HG03558 (cell line): ENCODE measurements around the gene GRIK1.

Source experiments
- ATAC-seq: cut with Tn5 transposase; IDR thresholded peaks from one replicate; pipeline ENCODE4 v1.9.1; 2021; ENCODE audit warnings: moderate number of reproducible peaks; ENCODE audit not compliant: unreplicated experiment; ENCODE audit errors: extremely low read depth

Gene GRIK1

GRCh38 chr21:29680273-29680672 lies 259.5 kb downstream of the GRIK1 start:
- no peak for ATAC-seq

DNA sequence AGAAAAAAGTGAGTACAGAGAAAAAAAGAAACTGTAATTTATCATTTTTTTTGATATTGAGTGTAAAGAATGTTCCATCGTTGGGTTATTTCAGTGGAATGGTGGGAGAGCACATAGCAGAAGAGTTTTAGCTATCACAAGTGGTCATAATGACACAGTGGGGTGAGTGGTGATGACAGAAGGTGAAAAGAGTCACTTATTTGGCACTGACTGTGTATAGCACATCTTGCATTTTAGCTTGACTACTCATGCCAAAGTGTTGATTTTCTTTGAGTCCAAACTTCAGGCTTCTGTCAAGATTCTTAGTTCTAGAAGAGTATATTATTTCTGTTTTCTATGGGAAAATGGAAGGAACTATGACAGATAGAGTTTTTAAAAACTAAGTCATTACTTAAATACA lies 261.2 kb downstream of the GRIK1 start:
- no peak for ATAC-seq

DNA sequence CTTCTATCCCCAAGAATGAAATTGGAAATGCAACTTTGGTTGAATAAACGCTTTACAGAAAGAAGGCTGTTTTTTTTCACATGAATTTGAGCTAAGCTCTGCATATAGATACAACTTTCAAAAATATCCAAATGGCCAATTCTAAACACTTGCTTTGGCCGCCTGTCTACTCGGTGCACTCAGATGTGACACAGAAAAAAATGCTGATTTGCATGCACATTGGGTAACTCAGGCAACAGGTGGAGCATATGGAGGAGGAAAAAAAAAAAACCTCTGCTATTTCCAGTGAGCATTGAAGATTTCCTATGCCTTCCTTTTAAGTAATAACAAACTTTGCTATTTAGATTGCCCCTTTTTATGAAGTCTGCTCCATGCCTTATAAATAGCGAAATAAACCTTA lies 262.5 kb downstream of the GRIK1 start:
- no peak for ATAC-seq

GRCh38 chr21:29676395-29676794 lies 263.4 kb downstream of the GRIK1 start:
- ATAC-seq, result no peak

DNA sequence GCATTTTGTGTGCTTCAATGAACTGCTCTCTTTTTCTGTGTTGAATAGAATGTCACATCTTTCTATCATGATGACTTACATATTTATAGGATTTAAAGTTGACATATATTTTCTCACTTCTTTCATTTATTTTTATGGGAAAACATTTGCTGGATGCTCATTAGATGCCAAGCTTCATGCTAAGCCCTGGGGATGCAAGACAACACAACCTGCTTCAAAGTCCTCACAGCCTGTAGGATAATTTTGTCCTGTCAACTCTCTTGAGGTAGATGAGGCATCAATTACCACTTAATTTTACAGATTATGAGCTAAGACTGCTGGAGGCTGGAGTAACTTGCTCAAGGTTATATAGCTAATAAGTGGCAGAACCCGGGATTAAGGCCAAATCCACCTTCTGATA lies 264.3 kb downstream of the GRIK1 start:
- ATAC-seq, result no peak

- ATAC-seq, result no peak
Observed at GRCh38 chr21:29674343-29674742, 265.5 kb downstream of the GRIK1 start.

DNA sequence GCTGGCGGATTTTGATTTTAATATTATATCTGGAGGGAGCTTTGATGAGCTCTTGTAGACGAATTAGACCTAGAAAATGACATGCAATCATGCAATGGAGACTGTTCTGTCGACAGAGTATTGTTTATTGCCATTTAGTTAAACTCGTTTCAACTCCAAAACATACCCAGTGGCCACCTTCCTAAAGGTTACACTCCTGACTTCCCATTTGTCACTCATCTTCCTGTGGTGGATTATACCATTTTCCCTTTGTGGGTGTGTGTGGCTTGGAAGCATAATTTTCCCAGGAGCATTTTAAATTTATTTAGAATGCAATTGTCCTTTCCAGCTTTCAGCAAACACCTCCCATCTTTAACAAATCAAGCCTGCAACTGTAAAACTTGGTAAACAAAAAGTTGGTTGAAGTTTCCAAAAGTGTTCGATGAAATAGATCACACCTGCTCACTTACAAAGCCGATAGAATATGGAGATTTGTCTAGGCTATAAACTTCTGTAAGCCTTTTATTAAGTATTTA lies 266.6 kb downstream of the GRIK1 start:
- no peak for ATAC-seq

- ATAC-seq, result no peak
Observed at GRCh38 chr21:29671728-29672127, 268.1 kb downstream of the GRIK1 start.

GRCh38 chr21:29670228-29670627 lies 269.6 kb downstream of the GRIK1 start:
- ATAC-seq, result no peak

- ATAC-seq, result no peak
Observed at GRCh38 chr21:29669416-29669815, 270.4 kb downstream of the GRIK1 start.

DNA sequence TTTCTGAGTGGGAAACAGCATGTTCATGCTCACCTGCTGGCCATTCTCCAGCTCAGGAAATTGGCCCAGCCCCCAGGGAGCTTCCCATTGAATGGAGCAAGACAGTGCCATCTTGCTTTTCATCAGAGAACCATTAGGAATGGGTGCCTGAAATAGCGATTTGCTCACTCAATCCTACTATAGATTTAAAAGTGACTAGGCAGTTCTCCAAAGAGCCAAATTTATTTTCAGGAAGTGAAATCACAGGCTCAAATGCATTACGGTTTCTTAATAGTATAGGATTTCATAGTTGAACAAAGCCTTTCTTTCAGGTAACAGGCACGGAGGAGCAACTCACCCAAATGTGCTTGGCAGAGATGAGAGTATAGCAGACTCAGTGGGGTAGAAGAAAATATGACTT lies 272.1 kb downstream of the GRIK1 start:
- ATAC-seq, result no peak

- no peak for ATAC-seq
Observed at GRCh38 chr21:29664615-29665014, 275.2 kb downstream of the GRIK1 start.

GRCh38 chr21:29661672-29662442 lies 277.9 kb downstream of the GRIK1 start:
- no peak for ATAC-seq

GRCh38 chr21:29660047-29660720 lies 279.6 kb downstream of the GRIK1 start:
- ATAC-seq, result no peak

GRCh38 chr21:29658934-29659203 lies 280.9 kb downstream of the GRIK1 start:
- no peak for ATAC-seq

GRCh38 chr21:29658177-29658933 lies 281.4 kb downstream of the GRIK1 start:
- no peak for ATAC-seq

- ATAC-seq, result no peak
Observed at GRCh38 chr21:29657240-29657989, 282.4 kb downstream of the GRIK1 start.

DNA sequence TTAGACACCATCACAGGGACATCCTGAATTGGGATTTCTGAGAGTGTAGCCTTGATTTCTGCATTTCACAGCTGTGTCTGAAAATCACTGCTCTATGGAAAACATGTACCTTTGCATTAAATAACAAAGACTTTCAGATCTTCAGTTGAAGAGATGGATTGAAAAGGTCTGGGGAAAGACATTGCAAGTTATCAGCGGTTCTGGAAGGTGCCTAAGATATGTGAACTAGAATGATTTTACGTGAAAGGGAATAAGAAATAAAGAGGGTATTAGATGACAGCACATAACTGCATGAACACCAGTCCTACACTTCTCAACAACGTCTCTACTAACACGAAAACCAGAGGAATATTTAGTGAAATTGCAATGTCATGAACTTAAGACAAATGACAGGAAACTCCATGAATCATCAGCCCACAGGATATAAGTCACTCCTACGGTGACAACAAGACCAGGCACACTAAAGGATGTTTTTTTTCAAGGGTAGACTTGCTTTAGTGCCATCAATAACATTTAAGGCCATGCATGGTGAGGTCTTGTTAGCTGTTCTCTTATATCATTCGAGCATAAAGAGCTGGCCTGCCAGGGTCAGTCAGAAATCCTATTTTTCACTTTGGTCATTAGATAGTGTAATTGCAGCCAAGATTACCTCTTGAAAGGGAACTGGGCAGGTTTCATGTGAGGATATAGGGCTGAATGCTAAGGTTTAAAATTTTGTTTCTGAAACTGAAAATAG lies 283.1 kb downstream of the GRIK1 start:
- no peak for ATAC-seq

GRCh38 chr21:29655577-29655976 lies 284.2 kb downstream of the GRIK1 start:
- no peak for ATAC-seq

DNA sequence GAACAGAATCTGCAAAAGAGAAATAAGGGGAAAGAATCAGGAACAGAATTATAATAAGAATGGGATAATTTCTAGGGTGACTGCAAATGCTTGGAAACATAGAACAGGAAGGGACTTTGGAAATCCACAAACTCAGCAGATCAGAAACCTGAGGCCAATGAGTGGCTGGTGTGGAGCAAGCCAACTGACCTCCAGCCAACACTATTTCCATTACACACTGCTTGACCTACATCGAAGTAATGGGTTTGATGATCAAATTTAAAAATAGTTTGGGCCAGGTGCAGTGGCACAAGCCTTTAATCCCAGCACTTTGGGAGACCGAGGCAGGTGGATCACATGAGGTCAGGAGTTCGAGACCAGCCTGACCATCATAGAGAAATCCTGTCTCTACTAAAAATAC lies 284.9 kb downstream of the GRIK1 start:
- no peak for ATAC-seq
